ENCODE results near the gene XRRA1. TPM values are rescaled to one million over a fixed set of nuclear protein-coding genes. Genes with fewer than 3 reads are reported as not detected.
"Not testable (repeated sequence)": the region's sequence is repeated elsewhere in the genome, so short reads cannot be mapped to it uniquely, and the experiment has no call there.

The XRRA1 gene
- total RNA-seq, 2 experiments from 2014 or later = 7.1 to 10.7 TPM

DNA sequence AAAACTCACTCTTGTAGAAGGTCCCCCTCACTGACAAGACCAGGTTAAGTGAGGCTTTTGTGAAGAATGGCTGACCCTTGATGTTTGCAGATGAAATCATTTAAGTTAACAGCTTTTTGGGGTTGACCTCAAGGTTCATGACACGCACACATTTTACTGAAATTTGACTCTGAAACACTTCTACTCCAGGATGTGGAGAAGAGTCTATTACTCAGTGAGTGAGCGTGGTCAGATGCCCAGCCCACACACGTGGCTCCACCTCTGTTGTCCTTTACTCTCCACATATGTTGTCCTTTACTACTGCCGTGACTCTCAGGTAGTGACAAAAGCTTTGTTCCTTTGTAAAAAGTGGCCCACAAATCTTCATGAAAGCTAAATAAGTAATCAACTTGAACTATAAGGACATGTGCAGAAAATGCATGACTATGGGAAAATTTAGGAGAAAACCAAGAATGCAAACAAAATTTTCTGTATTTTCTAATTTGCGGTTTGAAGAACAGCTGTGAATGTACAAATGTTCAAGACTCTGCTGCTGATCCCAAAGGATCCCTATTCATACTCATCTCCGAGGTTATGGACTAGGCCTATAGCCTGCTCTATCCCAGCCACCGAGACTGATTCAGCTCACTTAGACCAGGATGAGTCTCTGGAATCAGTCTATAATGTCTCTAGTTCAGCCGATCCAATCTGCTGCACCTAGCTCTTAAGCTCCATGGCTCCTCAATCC lies 22.4 kb downstream of the XRRA1 start:
- ChIA-PET POLR2A (no interaction called here), CTCF (interaction anchor here (0.6 to 2.6 kb wide), 9 partner anchors 10 to 379 kb away, joined by 3 to 7 read pairs (median 4); no protein-coding TSS in a partner anchor)
- no peaks in the 10 kb centered on the region for H3K9me3 Mint-ChIP-seq
- H3K4me3 Mint-ChIP-seq = no peak overlapping the region
- no peak overlapping the region for H3K27ac Mint-ChIP-seq
- peak; percentile 31 for DNase-seq
- peaks cover 21% of the 10 kb centered on the region for H3K4me1 Mint-ChIP-seq
- no peaks in the 10 kb centered on the region for H3K36me3 Mint-ChIP-seq (ENCODE audit: low read depth)
- H3K27me3 Mint-ChIP-seq = no peaks in the 10 kb centered on the region

DNA sequence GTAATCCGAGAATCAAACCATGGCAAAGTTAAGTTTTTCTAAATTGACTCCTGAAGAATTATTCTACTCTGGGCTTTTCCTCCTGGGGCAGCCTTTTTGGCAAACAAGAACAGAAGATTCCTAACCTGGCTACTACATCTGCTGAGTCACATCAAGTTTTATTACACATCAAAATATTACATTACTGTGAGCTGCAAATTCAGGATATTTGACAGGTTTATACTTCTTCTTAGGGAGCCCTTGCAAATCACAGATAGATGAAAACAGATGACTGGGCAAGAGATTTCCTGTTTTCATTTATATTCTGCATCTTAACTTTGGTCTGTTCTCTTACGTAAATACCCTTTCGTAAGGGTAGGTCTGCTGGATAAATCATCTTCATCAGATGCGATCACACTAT lies 23.6 kb downstream of the XRRA1 start:
- no peak overlapping the region for H3K4me3 Mint-ChIP-seq
- no peaks in the 10 kb centered on the region for H3K9me3 Mint-ChIP-seq
- peaks cover 4% of the 10 kb centered on the region for H3K36me3 Mint-ChIP-seq (ENCODE audit: low read depth)
- ChIA-PET POLR2A (no interaction called here), CTCF (interaction anchor here (0.7 to 2.6 kb wide), 2 partner anchors 86 to 317 kb away, joined by 3 to 7 read pairs; no protein-coding TSS in a partner anchor)
- peaks cover 21% of the 10 kb centered on the region for H3K4me1 Mint-ChIP-seq
- DNase-seq = no peak
- no peak overlapping the region for H3K27ac Mint-ChIP-seq
- H3K27me3 Mint-ChIP-seq = no peaks in the 10 kb centered on the region

DNA sequence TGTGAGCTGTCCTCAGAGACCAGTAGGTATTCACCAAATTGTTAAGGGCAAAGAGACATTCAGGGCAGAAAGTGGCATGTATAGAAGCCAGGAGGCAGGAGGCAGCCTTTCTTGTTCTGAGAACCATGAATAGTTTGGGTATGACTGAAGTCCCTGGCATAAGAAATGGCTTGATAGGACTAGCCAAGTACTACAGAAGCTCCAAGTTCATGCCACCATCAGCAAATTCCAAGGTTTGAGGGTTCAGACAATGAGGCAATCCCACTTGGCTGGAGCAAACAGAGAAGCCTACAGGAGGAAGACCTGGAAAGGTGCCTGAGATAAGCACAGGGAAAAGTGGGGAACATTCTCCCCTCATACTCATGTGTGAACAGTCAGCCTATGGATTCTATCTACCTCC lies 25.8 kb downstream of the XRRA1 start:
- no peak overlapping the region for H3K4me3 Mint-ChIP-seq
- H3K36me3 Mint-ChIP-seq (ENCODE audit: low read depth) = peaks cover 18% of the 10 kb centered on the region
- peaks cover 21% of the 10 kb centered on the region for H3K4me1 Mint-ChIP-seq
- no peak overlapping the region for H3K27ac Mint-ChIP-seq
- CTCF ChIA-PET = interaction anchor here (1.0 to 1.6 kb wide), 2 partner anchors 11 to 282 kb away, joined by 3 to 4 read pairs; no protein-coding TSS in a partner anchor
- H3K9me3 Mint-ChIP-seq = no peaks in the 10 kb centered on the region
- POLR2A ChIA-PET = no interaction called here
- H3K27me3 Mint-ChIP-seq = no peaks in the 10 kb centered on the region
- no peak for DNase-seq

DNA sequence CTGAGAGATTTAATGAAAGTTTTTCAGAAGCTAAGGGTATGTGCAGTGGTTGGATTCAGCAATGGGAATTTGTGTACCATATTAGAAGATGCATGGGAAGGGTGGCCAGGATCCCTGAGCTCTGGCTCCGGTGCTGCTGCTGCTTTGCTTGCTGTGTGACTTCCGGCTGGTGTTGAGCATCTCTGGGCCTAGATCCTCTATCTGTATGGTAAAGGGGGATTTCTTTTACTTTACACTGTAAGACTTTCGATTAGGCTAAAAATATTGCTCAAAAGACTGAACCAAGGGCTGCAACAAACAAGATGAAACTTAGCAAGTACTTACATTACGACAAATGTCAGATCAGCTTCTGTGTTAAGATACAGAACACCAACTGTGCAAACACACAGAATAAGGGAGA lies 39.1 kb downstream of the XRRA1 start:
- Mint-ChIP-seq H3K9me3 (no peaks in the 10 kb centered on the region), H3K27me3 (no peaks in the 10 kb centered on the region), H3K4me1 (peaks cover 3% of the 10 kb centered on the region), H3K4me3 (no peak overlapping the region), H3K27ac (no peak overlapping the region), H3K36me3 (ENCODE audit: low read depth) (peaks cover 12% of the 10 kb centered on the region)
- CTCF ChIA-PET = interaction anchor here (0.8 to 2.1 kb wide), 3 partner anchors 14 to 332 kb away, joined by 3 to 4 read pairs (median 4); no protein-coding TSS in a partner anchor
- POLR2A ChIA-PET = no interaction called here
- DNase-seq = no peak

DNA sequence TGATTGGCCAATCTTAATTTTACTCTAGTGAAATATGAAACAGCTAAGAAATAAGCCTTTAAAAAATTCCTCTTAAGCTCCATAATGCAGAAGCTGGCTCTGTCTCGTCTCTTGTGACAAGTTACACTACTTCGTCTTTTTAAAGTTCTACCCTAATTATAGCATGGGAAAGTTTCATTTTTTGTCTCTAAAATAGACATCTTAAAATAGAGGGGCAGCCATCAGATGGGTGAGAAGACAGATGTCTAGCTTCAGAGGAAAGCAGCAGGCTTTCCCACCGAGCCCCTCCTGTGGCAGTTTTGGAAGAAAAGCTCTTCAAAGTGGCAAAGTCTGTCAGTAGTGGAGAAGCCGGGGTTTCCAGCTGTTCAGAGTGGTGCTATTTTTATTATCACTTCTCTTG lies 39.5 kb downstream of the XRRA1 start:
- H3K4me1 Mint-ChIP-seq = peaks cover 3% of the 10 kb centered on the region
- H3K27ac Mint-ChIP-seq = no peak overlapping the region
- CTCF ChIA-PET = interaction anchor here (0.8 to 2.1 kb wide), 3 partner anchors 14 to 332 kb away, joined by 3 to 4 read pairs (median 4); no protein-coding TSS in a partner anchor
- DNase-seq = no peak
- peaks cover 8% of the 10 kb centered on the region for H3K36me3 Mint-ChIP-seq (ENCODE audit: low read depth)
- POLR2A ChIA-PET = no interaction called here
- H3K27me3 Mint-ChIP-seq = no peaks in the 10 kb centered on the region
- no peak overlapping the region for H3K4me3 Mint-ChIP-seq
- no peaks in the 10 kb centered on the region for H3K9me3 Mint-ChIP-seq

DNA sequence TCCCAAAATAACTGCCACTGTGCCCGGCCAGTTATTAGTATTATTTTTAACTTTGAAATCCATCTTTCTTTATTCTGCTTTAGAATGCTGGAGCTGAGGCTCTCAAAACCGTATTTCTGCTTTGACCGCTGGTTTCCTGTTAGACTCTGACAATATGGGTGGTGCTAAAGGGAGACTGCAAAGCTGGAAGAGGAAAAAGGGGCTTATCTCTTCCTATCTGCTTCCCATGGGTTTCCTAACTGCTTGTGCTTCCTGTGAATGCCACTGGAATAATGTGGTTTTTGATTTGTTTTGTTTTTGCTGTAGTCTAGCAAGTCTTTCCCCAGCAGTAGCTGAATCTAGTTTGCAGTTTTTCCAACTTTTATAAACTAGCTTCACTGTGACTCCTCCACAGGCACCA lies 43.6 kb downstream of the XRRA1 start:
- H3K27me3 Mint-ChIP-seq = no peaks in the 10 kb centered on the region
- H3K4me1 Mint-ChIP-seq = peaks cover 3% of the 10 kb centered on the region
- no peak for DNase-seq
- peaks cover 11% of the 10 kb centered on the region for H3K9me3 Mint-ChIP-seq
- CTCF ChIA-PET = no interaction called here
- POLR2A ChIA-PET = no interaction called here
- no peak overlapping the region for H3K27ac Mint-ChIP-seq
- H3K36me3 Mint-ChIP-seq (ENCODE audit: low read depth) = peaks cover 16% of the 10 kb centered on the region
- no peak overlapping the region for H3K4me3 Mint-ChIP-seq

DNA sequence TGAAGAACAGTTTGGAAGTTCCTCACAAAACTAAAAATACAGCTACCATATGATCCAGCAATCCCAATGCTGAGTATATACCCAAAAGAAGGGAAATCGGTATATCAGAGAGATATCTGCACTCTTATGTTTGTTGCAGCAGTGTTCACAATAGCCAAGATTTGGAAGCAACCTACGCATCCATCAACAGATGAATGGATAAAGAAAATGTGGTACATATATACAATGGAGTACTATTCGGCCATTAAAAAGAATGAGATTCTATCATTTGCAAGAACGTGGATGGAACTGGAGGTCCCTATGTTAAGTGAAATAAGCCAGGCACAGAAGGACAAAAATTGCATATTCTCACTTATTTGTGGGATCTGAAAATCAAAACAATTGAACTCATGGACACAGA lies 46.5 kb downstream of the XRRA1 start:
- peaks cover 24% of the 10 kb centered on the region for H3K36me3 Mint-ChIP-seq (ENCODE audit: low read depth)
- H3K9me3 Mint-ChIP-seq = peaks cover 18% of the 10 kb centered on the region
- no peak overlapping the region for H3K27ac Mint-ChIP-seq
- ChIA-PET POLR2A (no interaction called here), CTCF (no interaction called here)
- no peaks in the 10 kb centered on the region for H3K27me3 Mint-ChIP-seq
- no peak for DNase-seq
- peaks cover 3% of the 10 kb centered on the region for H3K4me1 Mint-ChIP-seq
- no peak overlapping the region for H3K4me3 Mint-ChIP-seq

DNA sequence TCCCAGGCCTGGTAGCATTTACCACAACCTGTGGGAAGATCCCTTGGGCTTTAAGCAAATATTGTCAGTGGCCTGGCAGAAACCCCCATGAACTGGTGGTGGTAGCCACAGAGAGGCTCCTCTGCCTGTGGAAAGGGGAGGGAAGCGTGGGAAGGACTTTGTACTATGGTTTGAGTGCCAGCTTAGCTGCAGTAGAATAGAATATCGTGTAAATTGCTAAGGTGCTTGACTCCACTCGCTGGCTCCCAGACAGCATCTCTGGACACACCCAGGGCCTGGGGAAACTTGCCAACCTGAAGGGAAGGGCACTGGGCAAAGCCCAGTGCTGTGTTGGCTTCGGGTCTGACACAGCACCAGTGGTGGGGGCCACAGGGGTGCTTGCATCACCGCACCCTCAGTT lies 52.6 kb downstream of the XRRA1 start:
- H3K27ac Mint-ChIP-seq = no peak overlapping the region
- no peak for DNase-seq
- no peaks in the 10 kb centered on the region for H3K4me1 Mint-ChIP-seq
- ChIA-PET CTCF (interaction anchor here (1.0 kb wide), 1 partner anchor 13 kb away, joined by 4 read pairs; no protein-coding TSS in a partner anchor), POLR2A (no interaction called here)
- peaks cover 36% of the 10 kb centered on the region for H3K36me3 Mint-ChIP-seq (ENCODE audit: low read depth)
- no peaks in the 10 kb centered on the region for H3K27me3 Mint-ChIP-seq
- no peak overlapping the region for H3K4me3 Mint-ChIP-seq
- peaks cover 27% of the 10 kb centered on the region for H3K9me3 Mint-ChIP-seq

DNA sequence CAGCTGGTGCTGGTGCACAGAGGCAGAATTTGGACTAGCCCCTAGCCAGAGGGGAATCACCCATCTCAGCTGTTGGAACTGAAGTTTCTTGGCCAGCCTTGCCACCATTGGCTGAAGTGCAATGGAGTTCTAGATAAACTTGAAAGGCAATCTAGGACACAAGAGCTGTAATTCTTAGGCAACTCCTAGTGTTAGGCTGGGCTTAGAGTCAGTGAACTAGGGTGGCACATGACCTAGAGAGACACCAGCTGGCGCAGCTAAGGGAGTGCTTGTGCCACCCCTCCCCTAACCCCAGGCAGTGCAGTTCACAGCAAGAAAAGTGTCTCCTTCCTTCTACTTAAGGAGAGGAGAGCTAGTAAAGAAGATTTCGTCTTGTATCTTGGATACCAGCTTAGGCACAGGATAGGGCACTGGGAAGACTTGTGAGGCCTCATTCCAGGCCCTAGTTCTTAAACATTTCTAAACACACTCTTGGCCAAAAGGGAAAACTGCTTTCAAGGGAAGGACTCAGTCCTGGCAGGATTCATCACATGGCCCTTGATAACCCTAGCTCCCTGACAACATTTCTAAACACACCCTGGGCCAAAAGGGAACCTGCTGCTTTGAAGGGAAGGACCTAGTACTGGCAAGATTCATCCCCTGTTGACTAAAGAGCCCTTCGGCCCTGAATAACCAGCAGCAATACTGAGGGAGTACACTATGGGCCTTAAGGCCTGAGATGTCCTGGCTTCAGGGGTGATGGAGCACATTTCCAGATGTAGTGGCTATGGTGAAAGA lies 53.4 kb downstream of the XRRA1 start:
- Mint-ChIP-seq H3K36me3 (ENCODE audit: low read depth) (peaks cover 34% of the 10 kb centered on the region), H3K4me3 (no peak overlapping the region), H3K9me3 (peaks cover 26% of the 10 kb centered on the region), H3K4me1 (no peaks in the 10 kb centered on the region), H3K27me3 (no peaks in the 10 kb centered on the region), H3K27ac (no peak overlapping the region)
- DNase-seq = no peak
- CTCF ChIA-PET = interaction anchor here (1.0 kb wide), 1 partner anchor 14 kb away, joined by 4 read pairs; no protein-coding TSS in a partner anchor
- POLR2A ChIA-PET = no interaction called here

DNA sequence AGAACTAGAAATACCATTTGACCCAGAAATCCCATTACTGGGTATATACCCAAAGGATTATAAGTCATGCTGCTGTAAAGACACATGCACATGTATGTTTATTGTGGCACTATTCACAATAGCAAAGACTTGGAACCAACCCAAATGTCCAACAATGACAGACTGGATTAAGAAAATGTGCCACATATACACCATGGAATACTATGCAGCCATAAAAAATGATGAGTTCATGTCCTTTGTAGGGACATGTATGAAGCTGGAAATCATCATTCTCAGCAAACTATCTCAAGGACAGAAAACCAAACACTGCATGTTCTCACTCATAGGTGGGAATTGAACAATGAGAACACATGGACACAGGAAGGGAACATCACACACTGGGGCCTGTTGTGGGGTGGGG lies 55.9 kb downstream of the XRRA1 start:
- H3K36me3 Mint-ChIP-seq (ENCODE audit: low read depth) = peaks cover 33% of the 10 kb centered on the region
- CTCF ChIA-PET = not testable (repeated sequence)

DNA sequence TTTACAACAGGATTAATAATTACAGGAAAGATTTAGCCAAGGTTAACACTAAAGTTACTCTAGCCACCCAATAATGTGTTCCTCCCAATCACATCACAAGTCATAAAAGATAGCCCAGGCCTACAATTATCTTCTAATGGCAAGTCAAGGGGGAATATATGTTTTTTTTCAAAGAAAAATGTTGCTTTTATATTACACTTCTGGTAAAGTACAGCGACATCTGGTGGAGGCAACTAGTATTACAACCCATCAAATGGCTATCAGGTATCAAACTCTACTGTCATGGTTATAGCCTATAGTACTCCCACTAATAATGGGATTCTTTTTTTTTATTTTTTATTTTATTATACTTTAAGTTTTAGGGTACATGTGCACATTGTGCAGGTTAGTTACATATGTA lies 71.8 kb downstream of the XRRA1 start:
- ChIA-PET POLR2A (no interaction called here), CTCF (no interaction called here)
- Mint-ChIP-seq H3K27ac (no peak overlapping the region), H3K27me3 (no peaks in the 10 kb centered on the region), H3K4me3 (no peak overlapping the region), H3K9me3 (peaks cover 28% of the 10 kb centered on the region), H3K4me1 (no peaks in the 10 kb centered on the region), H3K36me3 (ENCODE audit: low read depth) (peaks cover 31% of the 10 kb centered on the region)
- DNase-seq = peak; percentile 37

More for the DNA sequence above, 55.9 kb downstream of the XRRA1 start:
- peaks cover 28% of the 10 kb centered on the region for H3K9me3 Mint-ChIP-seq
- DNase-seq, H3K4me1 Mint-ChIP-seq, H3K27ac Mint-ChIP-seq, H3K4me3 Mint-ChIP-seq, POLR2A ChIA-PET, H3K27me3 Mint-ChIP-seq: not testable (repeated sequence)

DNA sequence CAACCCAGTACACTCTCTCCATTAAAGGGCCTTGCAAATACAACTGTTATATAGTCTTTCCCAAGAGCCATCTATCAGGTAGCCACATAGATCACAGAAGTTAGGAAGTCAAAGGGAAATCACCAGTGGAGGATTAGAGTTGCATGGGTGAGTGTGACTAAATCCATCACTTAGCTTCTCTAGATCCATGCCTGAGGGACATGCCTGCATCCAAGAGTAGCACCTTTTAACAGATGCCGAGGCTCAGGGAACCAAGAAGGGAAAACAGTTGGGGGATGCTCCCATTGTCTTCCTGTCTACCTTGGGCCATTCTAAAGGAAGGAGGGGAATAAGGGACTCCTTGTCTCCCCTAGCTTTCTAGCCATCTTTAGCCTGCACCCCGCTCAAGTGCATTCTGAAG lies 77.9 kb downstream of the XRRA1 start:
- ChIA-PET POLR2A (no interaction called here), CTCF (interaction anchor here (0.8 kb wide), 1 partner anchor 27 kb away, joined by 4 read pairs; no protein-coding TSS in a partner anchor)
- no peak for DNase-seq
- no peak overlapping the region for H3K4me3 Mint-ChIP-seq
- H3K36me3 Mint-ChIP-seq (ENCODE audit: low read depth) = peaks cover 70% of the 10 kb centered on the region
- no peaks in the 10 kb centered on the region for H3K4me1 Mint-ChIP-seq
- H3K9me3 Mint-ChIP-seq = peaks cover 68% of the 10 kb centered on the region
- H3K27ac Mint-ChIP-seq = no peak overlapping the region
- no peaks in the 10 kb centered on the region for H3K27me3 Mint-ChIP-seq

DNA sequence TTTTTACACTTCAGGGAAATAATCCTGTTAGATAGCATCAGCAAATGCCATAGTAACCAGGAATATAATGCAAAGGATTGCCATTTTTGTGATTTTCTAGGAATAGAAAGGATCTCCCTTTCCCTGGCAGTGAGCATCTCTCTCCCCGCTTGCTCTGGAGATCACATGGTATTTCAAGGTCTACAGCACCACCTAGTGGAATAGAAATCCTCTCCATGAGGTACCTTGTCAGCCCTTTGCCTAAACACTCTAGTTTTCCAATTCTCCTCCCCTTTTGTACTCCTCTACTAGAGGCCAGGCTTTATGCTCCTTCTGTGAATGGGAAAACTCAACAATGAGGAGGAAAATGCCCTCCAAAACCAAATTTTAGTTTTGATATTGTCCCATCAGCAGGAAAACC lies 78.4 kb downstream of the XRRA1 start:
- no peaks in the 10 kb centered on the region for H3K4me1 Mint-ChIP-seq
- ChIA-PET CTCF (no interaction called here), POLR2A (no interaction called here)
- no peak overlapping the region for H3K4me3 Mint-ChIP-seq
- peak; percentile 16 for DNase-seq
- no peaks in the 10 kb centered on the region for H3K27me3 Mint-ChIP-seq
- H3K9me3 Mint-ChIP-seq = peaks cover 71% of the 10 kb centered on the region
- H3K36me3 Mint-ChIP-seq (ENCODE audit: low read depth) = peaks cover 71% of the 10 kb centered on the region
- H3K27ac Mint-ChIP-seq = no peak overlapping the region
